ENCODE measurements around the gene ABCA13.

- TF ChIP-seq CTCF (IDR thresholded peaks at IDR 0.05) (no peak), EZH2 (IDR thresholded peaks at IDR 0.05) (no peak)
These were observed 346.8 kb downstream of the ABCA13 start for GRCh38 chr7:48518092-48518491.

All from neural progenitor cell (in vitro differentiated cells).